WTC11 (cell line): ENCODE data around the gene MYBPC1.

Source experiments
- ATF1 ChIP-seq: sonication (generic); formaldehyde crosslinking; IDR thresholded peaks from 2 replicates; pipeline ENCODE4 v1.8.1; 2023; ENCODE audit warnings: mild to moderate bottlenecking, moderate library complexity, missing genetic modification reagents
- JUN ChIP-seq: sonication (generic); formaldehyde crosslinking; IDR thresholded peaks from 2 replicates; pipeline ENCODE4 v1.8.0; 2023; ENCODE audit warnings: mild to moderate bottlenecking, missing genetic modification reagents
- NR1H2 ChIP-seq: sonication (generic); formaldehyde crosslinking; IDR thresholded peaks from 2 replicates; pipeline ENCODE4 v1.9.0; 2021; ENCODE audit warnings: mild to moderate bottlenecking, moderate library complexity, missing genetic modification reagents
- ZNF317 ChIP-seq: sonication (generic); formaldehyde crosslinking; IDR thresholded peaks from 2 replicates; pipeline ENCODE4 v1.8.1; 2023; ENCODE audit warnings: low read depth, mild to moderate bottlenecking, moderate library complexity, missing genetic modification reagents, borderline replicate concordance
- TF ChIP-seq, protein P1 (sequence below): fragments of 200-600 bp; IDR thresholded peaks from 2 replicates; pipeline ENCODE4 v1.8.0; 2022; ENCODE audit warnings: antibody characterized with exemption
- TF ChIP-seq, protein P2 (sequence below): sonication (generic); formaldehyde crosslinking; conservative IDR thresholded peaks from 2 replicates; pipeline ENCODE4 v1.8.1; 2023; ENCODE audit warnings: mild to moderate bottlenecking, low read depth, missing genetic modification reagents, moderate library complexity

DNA sequence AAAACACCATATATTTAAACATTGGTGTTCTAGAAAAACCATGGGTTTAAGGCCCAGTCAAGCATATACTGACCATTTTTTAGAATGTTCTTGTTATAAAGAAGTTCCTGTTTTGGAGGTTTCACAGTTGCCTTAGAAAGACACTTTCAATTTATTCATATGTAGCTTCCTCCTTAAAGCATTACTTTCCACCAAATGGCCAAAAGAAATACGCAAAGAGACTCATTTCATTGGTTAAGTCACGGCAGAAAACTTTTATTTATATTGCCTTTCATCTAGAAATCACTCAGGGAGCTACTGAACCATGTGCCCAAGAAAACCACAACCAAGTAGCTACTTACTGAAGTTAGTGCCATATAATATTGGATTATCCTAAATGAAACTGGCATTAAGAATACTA, 40.0 kb downstream of the MYBPC1 start:
- TF ChIP-seq NR1H2 (CRISPR knock-in tag): no peak
- TF ChIP-seq, protein P1, sequence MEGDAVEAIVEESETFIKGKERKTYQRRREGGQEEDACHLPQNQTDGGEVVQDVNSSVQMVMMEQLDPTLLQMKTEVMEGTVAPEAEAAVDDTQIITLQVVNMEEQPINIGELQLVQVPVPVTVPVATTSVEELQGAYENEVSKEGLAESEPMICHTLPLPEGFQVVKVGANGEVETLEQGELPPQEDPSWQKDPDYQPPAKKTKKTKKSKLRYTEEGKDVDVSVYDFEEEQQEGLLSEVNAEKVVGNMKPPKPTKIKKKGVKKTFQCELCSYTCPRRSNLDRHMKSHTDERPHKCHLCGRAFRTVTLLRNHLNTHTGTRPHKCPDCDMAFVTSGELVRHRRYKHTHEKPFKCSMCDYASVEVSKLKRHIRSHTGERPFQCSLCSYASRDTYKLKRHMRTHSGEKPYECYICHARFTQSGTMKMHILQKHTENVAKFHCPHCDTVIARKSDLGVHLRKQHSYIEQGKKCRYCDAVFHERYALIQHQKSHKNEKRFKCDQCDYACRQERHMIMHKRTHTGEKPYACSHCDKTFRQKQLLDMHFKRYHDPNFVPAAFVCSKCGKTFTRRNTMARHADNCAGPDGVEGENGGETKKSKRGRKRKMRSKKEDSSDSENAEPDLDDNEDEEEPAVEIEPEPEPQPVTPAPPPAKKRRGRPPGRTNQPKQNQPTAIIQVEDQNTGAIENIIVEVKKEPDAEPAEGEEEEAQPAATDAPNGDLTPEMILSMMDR: no peak
- no peak for TF ChIP-seq JUN (CRISPR knock-in tag)
- TF ChIP-seq ATF1: no peak
- TF ChIP-seq, protein P2, sequence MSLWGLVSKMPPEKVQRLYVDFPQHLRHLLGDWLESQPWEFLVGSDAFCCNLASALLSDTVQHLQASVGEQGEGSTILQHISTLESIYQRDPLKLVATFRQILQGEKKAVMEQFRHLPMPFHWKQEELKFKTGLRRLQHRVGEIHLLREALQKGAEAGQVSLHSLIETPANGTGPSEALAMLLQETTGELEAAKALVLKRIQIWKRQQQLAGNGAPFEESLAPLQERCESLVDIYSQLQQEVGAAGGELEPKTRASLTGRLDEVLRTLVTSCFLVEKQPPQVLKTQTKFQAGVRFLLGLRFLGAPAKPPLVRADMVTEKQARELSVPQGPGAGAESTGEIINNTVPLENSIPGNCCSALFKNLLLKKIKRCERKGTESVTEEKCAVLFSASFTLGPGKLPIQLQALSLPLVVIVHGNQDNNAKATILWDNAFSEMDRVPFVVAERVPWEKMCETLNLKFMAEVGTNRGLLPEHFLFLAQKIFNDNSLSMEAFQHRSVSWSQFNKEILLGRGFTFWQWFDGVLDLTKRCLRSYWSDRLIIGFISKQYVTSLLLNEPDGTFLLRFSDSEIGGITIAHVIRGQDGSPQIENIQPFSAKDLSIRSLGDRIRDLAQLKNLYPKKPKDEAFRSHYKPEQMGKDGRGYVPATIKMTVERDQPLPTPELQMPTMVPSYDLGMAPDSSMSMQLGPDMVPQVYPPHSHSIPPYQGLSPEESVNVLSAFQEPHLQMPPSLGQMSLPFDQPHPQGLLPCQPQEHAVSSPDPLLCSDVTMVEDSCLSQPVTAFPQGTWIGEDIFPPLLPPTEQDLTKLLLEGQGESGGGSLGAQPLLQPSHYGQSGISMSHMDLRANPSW (CRISPR knock-in tag): no peak
- no peak for TF ChIP-seq ZNF317 (CRISPR knock-in tag)
